SK-N-SH (cell line): ENCODE results near the gene OVOL3. TPM values are rescaled to one million over a fixed set of nuclear protein-coding genes. Genes with fewer than 3 reads are reported as not detected.

Experiments
- CTCF ChIA-PET: fragments of 300-600, 350-600 bp; formaldehyde crosslinking; extraction: SDS; loops from one replicate; lab custom pipeline; 2021; lab: Yijun Ruan, JAX
- POLR2A ChIA-PET: fragments of 350-600 bp; sonication (Branson Sonifier 250); formaldehyde crosslinking; extraction: SDS; loops from one replicate; lab custom pipeline; 2020; ENCODE audit warnings: antibody characterized with exemption, inconsistent platforms; lab: Yijun Ruan, JAX
- DNase-seq: peaks from one replicate; pipeline ENCODE4 v3.0.0; 2012
- H2AFZ ChIP-seq: fragments of 200-600 bp; sonication (generic); 2 replicates; pipeline ENCODE4 v1.8.1; 2016; ENCODE audit warnings: antibody characterized with exemption, mild to moderate bottlenecking, low read depth
- H3F3A ChIP-seq: fragments of 200-600 bp; sonication (generic); replicated peaks from 2 replicates; pipeline ENCODE3; 2016; ENCODE audit warnings: antibody characterized with exemption, mild to moderate bottlenecking; ENCODE audit not compliant: insufficient read depth
- H3K27ac ChIP-seq, 2 experiments: fragments of 200-500 bp in 1 of 2; fragments of 200-600 bp in 1 of 2; sonication (Bioruptor generic) in 1 of 2; sonication (generic), shearing (Covaris generic) in 1 of 2; 2 replicates each; pipeline versions ENCODE4 v1.5.1 to v1.6.1; 2014 to 2016; ENCODE audit warnings: low read depth in 2 of 2, inconsistent platforms in 1 of 2, low read length in 1 of 2, mild to moderate bottlenecking in 1 of 2, mixed read lengths in 1 of 2
- H3K27me3 ChIP-seq: fragments of 200-600 bp; sonication (generic), shearing (Covaris generic); 2 replicates; pipeline ENCODE4 v1.6.1; 2016; ENCODE audit warnings: mixed run types; ENCODE audit not compliant: insufficient read depth
- H3K36me3 ChIP-seq, 2 experiments: fragments of 200-500 bp in 1 of 2; fragments of 200-600 bp in 1 of 2; sonication (Bioruptor generic) in 1 of 2; sonication (generic) in 1 of 2; replicated peaks in 1 of 2; 2 replicates each; pipeline versions ENCODE3 to v1.5.1; 2014 to 2016; ENCODE audit warnings: low read length in 1 of 2, mild to moderate bottlenecking in 1 of 2; ENCODE audit not compliant: insufficient read depth in 2 of 2, control insufficient read depth in 1 of 2
- H3K4me1 ChIP-seq, 2 experiments: fragments of 200-500 bp in 1 of 2; fragments of 200-600 bp in 1 of 2; sonication (Bioruptor generic) in 1 of 2; sonication (generic), shearing (Covaris generic) in 1 of 2; 2 replicates each; pipeline versions ENCODE4 v1.5.1 to v1.6.1; 2014 to 2016; ENCODE audit warnings: low read depth in 1 of 2, low read length in 1 of 2, mixed run types in 1 of 2; ENCODE audit not compliant: insufficient read depth in 2 of 2, control insufficient read depth in 1 of 2
- H3K4me2 ChIP-seq: fragments of 200-600 bp; sonication (generic), shearing (Covaris generic); 2 replicates; pipeline ENCODE4 v1.6.1; 2017; ENCODE audit warnings: mixed run types
- H3K4me3 ChIP-seq, 2 experiments: fragments of 200-500 bp in 1 of 2; fragments of 200-600 bp in 1 of 2; sonication (Bioruptor generic) in 1 of 2; sonication (generic), shearing (Covaris generic) in 1 of 2; 2 replicates each; pipeline versions ENCODE4 v1.5.1 to v1.8.1; 2014 to 2016; ENCODE audit warnings: low read depth in 2 of 2, inconsistent platforms in 1 of 2, low read length in 1 of 2, mild to moderate bottlenecking in 1 of 2, mixed read lengths in 1 of 2, moderate library complexity in 1 of 2
- H3K79me2 ChIP-seq: fragments of 200-600 bp; sonication (generic); 2 replicates; pipeline ENCODE4 v1.8.1; 2017; ENCODE audit warnings: mild to moderate bottlenecking; ENCODE audit not compliant: insufficient read depth
- H3K9ac ChIP-seq: fragments of 200-600 bp; sonication (generic); 2 replicates; pipeline ENCODE4 v1.6.1; 2017; ENCODE audit warnings: mixed run types
- H3K9me2 ChIP-seq: fragments of 200-600 bp; sonication (generic); 2 replicates; pipeline ENCODE4 v1.6.1; 2017; ENCODE audit warnings: mixed run types
- H3K9me3 ChIP-seq: fragments of 200-600 bp; sonication (generic); 2 replicates; pipeline ENCODE4 v1.6.1; 2017; ENCODE audit warnings: mixed run types, mild to moderate bottlenecking, moderate library complexity
- H4K20me1 ChIP-seq: fragments of 200-600 bp; sonication (generic); 2 replicates; pipeline ENCODE4 v1.6.1; 2017; ENCODE audit warnings: mild to moderate bottlenecking, mixed run types; ENCODE audit not compliant: insufficient read depth
- CHD2 ChIP-seq: fragments of 150-350 bp; IDR thresholded peaks from 2 replicates; pipeline ENCODE4 v1.6.1; 2018; ENCODE audit warnings: low read length; ENCODE audit not compliant: partially characterized antibody
- FOXM1 ChIP-seq: IDR thresholded peaks from 2 replicates; pipeline ENCODE4 v1.4.0; 2012; ENCODE audit warnings: low read depth, mild to moderate bottlenecking
- GATA2 ChIP-seq: sonication (generic); formaldehyde crosslinking; IDR thresholded peaks from 2 replicates; pipeline ENCODE4 v1.5.0; 2020; ENCODE audit warnings: mild to moderate bottlenecking, missing genetic modification reagents
- MEF2A ChIP-seq: IDR thresholded peaks from 2 replicates; pipeline ENCODE4 v1.4.0; 2012; ENCODE audit warnings: low read depth, borderline replicate concordance
- MXI1 ChIP-seq: IDR thresholded peaks from 2 replicates; pipeline ENCODE4 v1.6.1; 2012; ENCODE audit warnings: mild to moderate bottlenecking, low read depth, low read length, improper control_type of control experiment
- RAD21 ChIP-seq: IDR thresholded peaks from 2 replicates; pipeline ENCODE4 v1.6.1; 2012; ENCODE audit warnings: mild to moderate bottlenecking, low read length
- RCOR1 ChIP-seq: fragments of 150-350 bp; IDR thresholded peaks from 2 replicates; pipeline ENCODE4 v1.6.1; 2017; ENCODE audit warnings: antibody characterized with exemption, low read length
- RFX5 ChIP-seq: IDR thresholded peaks from 2 replicates; pipeline ENCODE4 v1.6.1; 2012; ENCODE audit warnings: mild to moderate bottlenecking, improper control_type of control experiment, low read length
- RXRA ChIP-seq: IDR thresholded peaks from 2 replicates; pipeline ENCODE4 v1.4.0; 2012; ENCODE audit warnings: low read depth, mild to moderate bottlenecking, borderline replicate concordance
- WGBS: methylation state at CpG from one replicate; pipeline ENCODE4 v1.1.6; 2017; ENCODE audit warnings: low lambda C conversion rate; 5-methylcytosine and 5-hydroxymethylcytosine counted together
- polyA plus RNA-seq, 3 experiments: library from polyadenylated mRNA; depleted of rRNA; stranded (reverse); fragments of >200 nt; gene quantifications; 2 replicates each; pipeline ENCODE4 v1.2.3, GENCODE V29; 2012
- TF ChIP-seq, protein P1 (sequence below): IDR thresholded peaks from 2 replicates; pipeline ENCODE4 v1.4.0; 2012; ENCODE audit warnings: low read depth, borderline replicate concordance
- TF ChIP-seq, protein P2 (sequence below): fragments of 200-600 bp; sonication (generic); IDR thresholded peaks from 2 replicates; pipeline ENCODE4 v1.6.1; 2017; ENCODE audit warnings: antibody characterized with exemption, mild to moderate bottlenecking, moderate library complexity
- TF ChIP-seq, protein P3 (sequence below): IDR thresholded peaks from 2 replicates; pipeline ENCODE4 v1.4.0; 2012; ENCODE audit warnings: low read depth, borderline replicate concordance
- TF ChIP-seq, protein P4 (sequence below): IDR thresholded peaks from 2 replicates; pipeline ENCODE4 v1.6.1; 2012; ENCODE audit warnings: mild to moderate bottlenecking, low read depth, low read length, moderate library complexity
- TF ChIP-seq, protein P5 (sequence below): fragments of 150-350 bp; IDR thresholded peaks from 2 replicates; pipeline ENCODE4 v1.6.1; 2017; ENCODE audit warnings: antibody characterized with exemption, low read length, low read depth, borderline replicate concordance
- TF ChIP-seq, protein P6 (sequence below): IDR thresholded peaks from 2 replicates; pipeline ENCODE4 v1.4.0; 2012; ENCODE audit warnings: low read depth

OVOL3 gene
- polyA plus RNA-seq, 1 of the 3 experiments (the other 2 are of a cell fraction), result not detected

DNA sequence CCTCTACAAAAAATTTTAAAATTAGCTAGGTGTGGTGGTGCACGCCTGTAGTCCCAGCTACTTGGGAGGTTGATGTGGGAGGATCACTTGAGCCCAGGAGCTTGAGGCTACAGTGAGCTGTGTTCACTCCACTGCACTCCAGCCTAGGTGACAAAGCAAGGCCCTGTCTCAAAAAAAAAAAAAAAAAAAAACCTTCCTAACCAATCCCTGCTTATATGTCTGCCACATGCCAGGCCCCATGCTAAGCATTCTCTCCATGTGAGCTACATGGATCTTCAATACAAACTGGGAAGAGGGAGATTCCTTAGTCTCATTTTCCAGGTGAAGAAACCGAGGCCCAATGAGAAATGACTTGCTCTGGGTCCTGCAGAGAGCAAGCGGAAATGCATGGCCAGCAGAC, 2.3 kb upstream of the OVOL3 start (continued):
- TF ChIP-seq, protein P1, sequence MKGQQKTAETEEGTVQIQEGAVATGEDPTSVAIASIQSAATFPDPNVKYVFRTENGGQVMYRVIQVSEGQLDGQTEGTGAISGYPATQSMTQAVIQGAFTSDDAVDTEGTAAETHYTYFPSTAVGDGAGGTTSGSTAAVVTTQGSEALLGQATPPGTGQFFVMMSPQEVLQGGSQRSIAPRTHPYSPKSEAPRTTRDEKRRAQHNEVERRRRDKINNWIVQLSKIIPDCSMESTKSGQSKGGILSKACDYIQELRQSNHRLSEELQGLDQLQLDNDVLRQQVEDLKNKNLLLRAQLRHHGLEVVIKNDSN, result no peak
- TF ChIP-seq, protein P2, sequence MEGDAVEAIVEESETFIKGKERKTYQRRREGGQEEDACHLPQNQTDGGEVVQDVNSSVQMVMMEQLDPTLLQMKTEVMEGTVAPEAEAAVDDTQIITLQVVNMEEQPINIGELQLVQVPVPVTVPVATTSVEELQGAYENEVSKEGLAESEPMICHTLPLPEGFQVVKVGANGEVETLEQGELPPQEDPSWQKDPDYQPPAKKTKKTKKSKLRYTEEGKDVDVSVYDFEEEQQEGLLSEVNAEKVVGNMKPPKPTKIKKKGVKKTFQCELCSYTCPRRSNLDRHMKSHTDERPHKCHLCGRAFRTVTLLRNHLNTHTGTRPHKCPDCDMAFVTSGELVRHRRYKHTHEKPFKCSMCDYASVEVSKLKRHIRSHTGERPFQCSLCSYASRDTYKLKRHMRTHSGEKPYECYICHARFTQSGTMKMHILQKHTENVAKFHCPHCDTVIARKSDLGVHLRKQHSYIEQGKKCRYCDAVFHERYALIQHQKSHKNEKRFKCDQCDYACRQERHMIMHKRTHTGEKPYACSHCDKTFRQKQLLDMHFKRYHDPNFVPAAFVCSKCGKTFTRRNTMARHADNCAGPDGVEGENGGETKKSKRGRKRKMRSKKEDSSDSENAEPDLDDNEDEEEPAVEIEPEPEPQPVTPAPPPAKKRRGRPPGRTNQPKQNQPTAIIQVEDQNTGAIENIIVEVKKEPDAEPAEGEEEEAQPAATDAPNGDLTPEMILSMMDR, result no peak
- TF ChIP-seq RAD21, result no peak
- no peak for TF ChIP-seq CHD2
- TF ChIP-seq MXI1, result no peak
- TF ChIP-seq, protein P3, sequence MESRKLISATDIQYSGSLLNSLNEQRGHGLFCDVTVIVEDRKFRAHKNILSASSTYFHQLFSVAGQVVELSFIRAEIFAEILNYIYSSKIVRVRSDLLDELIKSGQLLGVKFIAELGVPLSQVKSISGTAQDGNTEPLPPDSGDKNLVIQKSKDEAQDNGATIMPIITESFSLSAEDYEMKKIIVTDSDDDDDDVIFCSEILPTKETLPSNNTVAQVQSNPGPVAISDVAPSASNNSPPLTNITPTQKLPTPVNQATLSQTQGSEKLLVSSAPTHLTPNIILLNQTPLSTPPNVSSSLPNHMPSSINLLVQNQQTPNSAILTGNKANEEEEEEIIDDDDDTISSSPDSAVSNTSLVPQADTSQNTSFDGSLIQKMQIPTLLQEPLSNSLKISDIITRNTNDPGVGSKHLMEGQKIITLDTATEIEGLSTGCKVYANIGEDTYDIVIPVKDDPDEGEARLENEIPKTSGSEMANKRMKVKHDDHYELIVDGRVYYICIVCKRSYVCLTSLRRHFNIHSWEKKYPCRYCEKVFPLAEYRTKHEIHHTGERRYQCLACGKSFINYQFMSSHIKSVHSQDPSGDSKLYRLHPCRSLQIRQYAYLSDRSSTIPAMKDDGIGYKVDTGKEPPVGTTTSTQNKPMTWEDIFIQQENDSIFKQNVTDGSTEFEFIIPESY, result no peak
- no peak for TF ChIP-seq RFX5
- no peak for TF ChIP-seq MEF2A

DNA sequence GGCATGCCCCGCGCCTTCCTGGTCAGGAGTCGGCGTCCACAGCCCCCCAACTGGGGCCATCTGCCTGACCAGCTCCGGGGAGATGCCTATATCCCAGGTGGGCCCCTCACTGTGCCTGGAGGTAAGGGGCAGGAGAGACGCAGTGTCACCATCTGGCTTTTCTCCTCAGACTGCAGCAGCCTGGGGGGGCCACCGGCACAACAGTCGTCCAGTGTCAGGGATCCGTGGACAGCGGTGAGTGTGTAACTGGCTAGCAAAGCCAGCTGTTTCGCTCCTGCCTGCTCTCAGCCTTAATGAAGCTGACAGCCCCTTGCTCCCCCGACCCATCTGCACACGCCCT, 227 bp downstream of the OVOL3 start:
- H3K9ac ChIP-seq, result no peak overlapping the region
- H3K36me3 ChIP-seq, result peaks cover 4 to 21% of the 10 kb centered on the region in 2 experiments
- H3K4me3 ChIP-seq, result no peak overlapping the region
- ChIA-PET CTCF (no interaction called here), POLR2A (no interaction called here)
- H3F3A ChIP-seq, result no peaks in the 10 kb centered on the region
- peaks cover 2 to 16% of the 10 kb centered on the region in 2 experiments; a peak in 1 of 4 replicates for H3K4me1 ChIP-seq
- no peaks in the 10 kb centered on the region for H3K9me2 ChIP-seq
- no peaks in the 10 kb centered on the region for H3K9me3 ChIP-seq
- H4K20me1 ChIP-seq, result no peaks in the 10 kb centered on the region
- H2AFZ ChIP-seq, result no peak overlapping the region
- H3K27ac ChIP-seq, result no peak overlapping the region
- no peak for TF ChIP-seq RXRA
- TF ChIP-seq, protein P4, sequence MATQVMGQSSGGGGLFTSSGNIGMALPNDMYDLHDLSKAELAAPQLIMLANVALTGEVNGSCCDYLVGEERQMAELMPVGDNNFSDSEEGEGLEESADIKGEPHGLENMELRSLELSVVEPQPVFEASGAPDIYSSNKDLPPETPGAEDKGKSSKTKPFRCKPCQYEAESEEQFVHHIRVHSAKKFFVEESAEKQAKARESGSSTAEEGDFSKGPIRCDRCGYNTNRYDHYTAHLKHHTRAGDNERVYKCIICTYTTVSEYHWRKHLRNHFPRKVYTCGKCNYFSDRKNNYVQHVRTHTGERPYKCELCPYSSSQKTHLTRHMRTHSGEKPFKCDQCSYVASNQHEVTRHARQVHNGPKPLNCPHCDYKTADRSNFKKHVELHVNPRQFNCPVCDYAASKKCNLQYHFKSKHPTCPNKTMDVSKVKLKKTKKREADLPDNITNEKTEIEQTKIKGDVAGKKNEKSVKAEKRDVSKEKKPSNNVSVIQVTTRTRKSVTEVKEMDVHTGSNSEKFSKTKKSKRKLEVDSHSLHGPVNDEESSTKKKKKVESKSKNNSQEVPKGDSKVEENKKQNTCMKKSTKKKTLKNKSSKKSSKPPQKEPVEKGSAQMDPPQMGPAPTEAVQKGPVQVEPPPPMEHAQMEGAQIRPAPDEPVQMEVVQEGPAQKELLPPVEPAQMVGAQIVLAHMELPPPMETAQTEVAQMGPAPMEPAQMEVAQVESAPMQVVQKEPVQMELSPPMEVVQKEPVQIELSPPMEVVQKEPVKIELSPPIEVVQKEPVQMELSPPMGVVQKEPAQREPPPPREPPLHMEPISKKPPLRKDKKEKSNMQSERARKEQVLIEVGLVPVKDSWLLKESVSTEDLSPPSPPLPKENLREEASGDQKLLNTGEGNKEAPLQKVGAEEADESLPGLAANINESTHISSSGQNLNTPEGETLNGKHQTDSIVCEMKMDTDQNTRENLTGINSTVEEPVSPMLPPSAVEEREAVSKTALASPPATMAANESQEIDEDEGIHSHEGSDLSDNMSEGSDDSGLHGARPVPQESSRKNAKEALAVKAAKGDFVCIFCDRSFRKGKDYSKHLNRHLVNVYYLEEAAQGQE, result no peak
- no peak for TF ChIP-seq GATA2
- TF ChIP-seq, protein P5, sequence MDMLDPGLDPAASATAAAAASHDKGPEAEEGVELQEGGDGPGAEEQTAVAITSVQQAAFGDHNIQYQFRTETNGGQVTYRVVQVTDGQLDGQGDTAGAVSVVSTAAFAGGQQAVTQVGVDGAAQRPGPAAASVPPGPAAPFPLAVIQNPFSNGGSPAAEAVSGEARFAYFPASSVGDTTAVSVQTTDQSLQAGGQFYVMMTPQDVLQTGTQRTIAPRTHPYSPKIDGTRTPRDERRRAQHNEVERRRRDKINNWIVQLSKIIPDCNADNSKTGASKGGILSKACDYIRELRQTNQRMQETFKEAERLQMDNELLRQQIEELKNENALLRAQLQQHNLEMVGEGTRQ, result no peak
- TF ChIP-seq, protein P6, sequence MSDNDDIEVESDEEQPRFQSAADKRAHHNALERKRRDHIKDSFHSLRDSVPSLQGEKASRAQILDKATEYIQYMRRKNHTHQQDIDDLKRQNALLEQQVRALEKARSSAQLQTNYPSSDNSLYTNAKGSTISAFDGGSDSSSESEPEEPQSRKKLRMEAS, result no peak
- TF ChIP-seq FOXM1, result no peak
- no peak for TF ChIP-seq RCOR1
- no peak for DNase-seq
- no peaks in the 10 kb centered on the region for H3K27me3 ChIP-seq
- no peak overlapping the region for H3K4me2 ChIP-seq
- peaks cover 16% of the 10 kb centered on the region; the same call in 1 of the 2 replicates for H3K79me2 ChIP-seq
- 85% methylated on average over 8 of the region's 13 CpGs for WGBS
